ELF-1 (cell line): ENCODE results near the gene CPD.
A peak's percentile ranks its signal among the peaks of the same experiment; 100 is the strongest.

ENCODE experiments used
- DNase-seq: peaks from one replicate; pipeline ENCODE4 v3.0.0-alpha.2; 2016; ENCODE audit warnings: low read depth, low spot score

The CPD gene

DNA sequence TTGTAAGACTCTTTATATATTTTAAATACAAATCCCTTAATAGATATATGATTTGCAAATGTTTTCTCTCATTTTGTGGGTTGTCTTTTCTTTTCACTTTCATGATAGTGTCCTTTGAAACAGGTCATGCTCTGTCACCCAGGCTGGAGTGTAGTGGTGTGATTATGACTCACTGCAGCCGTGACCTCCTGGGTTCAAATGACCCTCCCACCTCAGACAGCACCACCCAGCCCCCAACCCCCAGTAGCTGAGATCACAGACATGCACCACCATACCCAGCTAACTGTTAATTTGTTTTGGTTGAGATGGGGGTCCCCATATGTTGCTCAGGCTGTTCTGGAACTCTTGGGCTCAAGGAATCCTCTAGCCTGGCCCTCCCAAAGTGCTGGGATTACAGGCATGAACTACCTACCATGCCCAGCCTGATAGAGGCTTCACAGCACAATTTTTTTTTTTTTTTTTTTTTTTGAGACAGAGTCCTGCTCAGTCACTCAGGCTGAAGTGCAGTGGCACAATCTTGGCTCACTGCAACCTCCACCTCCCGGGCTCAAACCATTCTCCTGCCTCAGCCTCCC is 26.4 kb upstream of the CPD start:
- DNase-seq: no peak

DNA sequence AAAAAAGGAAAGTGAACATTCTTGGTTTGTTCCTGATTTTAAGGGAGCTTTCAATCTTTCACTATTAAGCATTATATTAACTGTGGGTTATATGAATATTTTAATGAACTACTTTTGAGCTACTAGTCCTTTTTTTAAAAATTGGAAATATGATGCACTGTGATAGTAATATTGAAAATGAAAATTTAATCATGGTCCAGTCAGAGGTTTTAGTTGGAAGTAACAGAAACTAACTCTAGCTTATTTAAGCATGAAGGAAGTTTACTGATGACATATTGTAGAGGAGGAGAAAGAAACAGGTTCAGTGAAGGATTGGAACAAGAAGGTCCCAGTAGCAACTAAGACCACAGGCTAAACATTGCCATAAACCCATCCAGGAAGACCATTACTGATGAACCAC is 24.0 kb upstream of the CPD start:
- DNase-seq: no peak

DNA sequence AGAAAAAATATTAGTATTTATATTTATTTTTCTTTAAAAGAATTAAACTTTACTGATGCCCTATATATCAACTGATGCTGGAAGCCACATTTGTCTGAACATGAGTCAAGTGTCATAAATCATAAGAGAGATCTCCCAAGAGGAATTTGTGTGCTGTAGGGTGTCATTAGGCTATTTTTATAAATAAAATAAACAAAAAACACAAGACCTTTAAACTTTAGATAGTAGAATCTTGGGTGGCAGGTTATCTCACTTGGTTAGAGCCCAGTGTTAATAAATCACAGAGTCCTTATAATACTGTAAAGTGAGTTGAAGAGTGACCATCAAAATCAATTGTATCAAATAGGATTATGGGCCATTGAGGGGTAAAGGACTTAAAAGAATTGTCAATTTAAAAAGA is 21.3 kb upstream of the CPD start:
- DNase-seq: no peak

DNA sequence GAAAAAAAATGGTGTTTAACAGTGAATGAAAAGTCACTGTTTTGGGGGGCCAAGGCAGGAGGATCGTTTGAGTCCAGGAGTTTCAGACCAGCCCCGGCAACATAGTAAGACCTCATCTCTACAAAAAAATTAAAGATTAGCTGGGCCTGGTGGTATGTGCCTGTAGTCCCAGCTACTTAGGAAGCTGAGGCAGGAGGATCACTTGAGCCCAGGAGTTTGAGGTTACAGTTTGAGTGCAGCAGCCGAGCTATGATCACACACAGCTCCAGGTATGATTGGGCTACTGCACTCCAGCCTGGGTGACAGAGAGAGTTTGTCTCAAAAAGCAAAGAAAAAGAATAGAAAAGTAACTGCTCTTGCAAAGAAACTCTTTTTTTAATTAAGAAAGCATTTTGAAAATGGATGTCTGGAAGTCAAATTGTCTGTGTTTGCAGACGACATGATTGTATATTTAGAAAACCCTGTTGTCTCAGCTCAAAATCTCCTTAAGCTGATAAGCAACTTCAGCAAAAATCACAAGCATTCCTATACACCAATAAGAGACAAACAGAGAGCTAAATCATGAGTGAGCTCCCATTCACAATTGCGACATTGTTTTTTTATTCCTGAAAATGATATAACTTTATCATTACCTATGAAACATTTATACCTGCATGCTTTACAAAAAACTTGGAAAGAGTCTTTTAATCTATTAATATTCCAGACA is 20.5 kb upstream of the CPD start:
- no peak for DNase-seq

DNA sequence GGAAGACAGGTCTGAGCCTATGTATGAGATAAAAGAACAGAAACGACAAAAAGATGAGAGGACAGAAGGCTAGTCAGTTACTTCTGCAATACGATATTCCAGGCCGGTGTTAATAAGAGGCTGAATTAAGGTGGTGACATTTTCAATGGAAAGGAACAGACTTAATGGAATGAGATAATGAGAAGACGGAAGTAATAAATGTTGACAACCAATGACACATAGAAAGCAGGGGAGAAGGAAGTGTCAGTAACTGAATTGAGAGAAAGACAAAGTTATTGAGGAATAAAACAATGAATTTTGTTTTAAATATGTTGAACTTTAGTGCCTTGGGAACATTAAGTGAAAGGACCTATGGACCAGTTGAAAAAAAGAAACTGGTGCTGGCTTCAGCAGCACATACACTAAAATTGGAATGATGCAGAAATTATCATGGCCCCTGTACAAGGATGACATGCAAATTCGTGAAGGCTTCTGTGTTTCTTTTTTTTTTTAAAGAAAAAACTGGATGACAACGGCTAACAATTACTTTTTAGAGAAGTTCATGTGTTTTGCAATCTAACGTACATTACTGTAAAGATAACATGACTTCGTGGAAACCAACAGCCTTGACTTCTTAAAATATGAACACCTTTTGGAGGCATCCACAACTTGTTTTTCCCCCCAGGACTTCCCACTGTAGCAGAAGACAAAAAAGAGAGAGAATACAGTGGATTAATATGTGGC is 18.5 kb upstream of the CPD start:
- DNase-seq: no peak

DNA sequence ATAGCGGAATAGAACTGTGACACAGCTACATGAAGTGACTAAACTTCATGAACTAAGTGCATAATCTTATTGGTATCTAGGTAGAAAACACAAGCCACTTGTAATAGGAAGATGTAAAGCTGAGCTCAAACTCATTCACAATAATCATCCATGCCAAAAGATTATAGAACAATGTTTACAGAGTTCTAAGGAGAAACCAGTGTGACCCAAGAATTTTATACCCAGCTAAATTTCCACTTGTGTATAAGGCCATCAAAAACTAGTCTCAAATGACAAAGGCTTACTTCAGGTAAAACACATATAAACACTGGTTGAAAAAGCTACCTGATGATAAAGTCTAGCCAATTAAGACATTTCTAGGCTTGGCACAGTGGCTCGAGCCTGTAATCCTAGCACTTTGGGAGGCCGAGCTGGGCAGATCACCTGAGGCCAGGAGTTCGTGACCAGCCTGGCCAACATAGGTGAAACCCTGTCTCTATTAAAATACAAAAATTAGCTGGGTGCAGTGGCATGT is 16.9 kb upstream of the CPD start:
- DNase-seq: no peak

DNA sequence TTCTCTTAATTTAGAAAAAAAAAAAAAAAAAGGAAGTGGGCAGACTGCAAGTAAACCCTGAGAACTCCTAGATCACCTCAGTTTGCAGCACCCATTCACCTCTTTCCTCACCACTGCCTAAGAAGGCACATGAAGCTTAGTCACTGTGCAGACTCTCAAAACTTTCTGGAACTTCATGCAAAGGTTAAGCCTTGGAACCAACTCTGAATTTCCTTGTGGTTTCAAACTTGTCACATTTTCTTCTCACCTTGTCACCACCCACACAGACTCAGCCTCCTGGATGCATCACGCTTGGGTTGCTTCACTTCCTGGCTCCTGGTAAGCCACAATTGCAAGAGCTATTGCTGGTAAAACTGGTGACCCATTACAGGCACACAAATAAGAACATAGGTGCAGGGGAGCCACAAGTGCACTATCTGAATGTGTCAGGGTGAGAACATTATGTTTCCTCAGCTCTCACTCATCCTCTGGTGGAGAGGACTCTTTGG is 15.0 kb upstream of the CPD start:
- DNase-seq: no peak

DNA sequence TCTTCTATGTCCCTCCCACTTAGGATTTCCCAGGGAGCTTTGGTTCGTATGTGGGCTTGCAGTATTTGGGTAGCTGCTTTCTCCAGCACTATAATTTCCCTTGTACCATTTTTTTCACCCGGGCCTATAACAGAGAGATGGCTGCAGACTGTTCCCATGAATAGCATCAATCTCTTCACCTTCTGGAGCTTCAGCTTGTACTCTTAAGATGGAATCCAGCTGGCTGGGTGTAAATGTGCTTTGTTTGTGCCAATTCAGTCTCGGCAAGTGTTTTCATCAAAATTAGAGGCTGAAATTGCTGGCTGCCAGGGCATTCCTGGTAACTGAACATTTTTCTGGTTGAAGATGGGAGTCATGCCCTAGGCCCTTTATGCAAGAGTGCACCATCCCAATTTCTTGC is 12.2 kb upstream of the CPD start:
- no peak for DNase-seq

DNA sequence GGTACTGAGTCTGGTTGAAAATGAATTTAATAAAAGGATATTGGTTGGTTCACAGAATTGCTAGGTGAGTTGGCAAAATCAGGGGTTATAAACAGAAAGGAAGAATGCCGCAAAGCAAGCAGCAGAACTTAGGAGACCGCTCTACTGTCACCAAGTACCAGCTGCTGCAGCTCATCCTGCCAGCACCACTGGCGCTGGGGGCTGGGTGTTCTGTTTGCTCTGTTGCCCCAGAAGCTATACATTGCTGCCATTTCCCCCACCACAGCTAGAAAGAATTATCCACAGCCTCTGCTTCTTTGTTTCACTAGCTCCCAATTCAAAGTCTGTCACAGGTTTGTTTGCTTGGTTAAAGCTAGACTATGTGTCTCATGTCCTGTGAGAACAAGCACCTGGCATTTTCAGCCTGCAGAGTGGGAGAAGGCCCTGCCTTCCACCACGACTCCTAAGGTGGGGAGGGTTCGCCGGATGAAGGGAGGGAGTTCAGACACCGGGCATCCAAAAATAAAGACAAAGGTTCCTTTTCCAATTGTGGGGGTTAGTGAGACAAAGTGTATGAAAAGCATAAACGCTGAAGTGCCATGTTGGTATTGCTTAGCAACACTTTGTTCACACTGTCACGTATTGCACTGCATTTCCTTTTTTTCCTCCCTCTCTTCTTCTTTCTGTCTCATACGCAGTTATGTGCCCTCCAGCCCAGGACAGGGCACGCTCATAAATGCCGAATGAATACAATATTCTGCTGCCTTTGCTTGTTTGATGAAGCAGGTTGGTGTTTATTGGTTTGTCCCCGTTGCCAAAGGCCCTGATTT is 9.6 kb upstream of the CPD start:
- DNase-seq: no peak

DNA sequence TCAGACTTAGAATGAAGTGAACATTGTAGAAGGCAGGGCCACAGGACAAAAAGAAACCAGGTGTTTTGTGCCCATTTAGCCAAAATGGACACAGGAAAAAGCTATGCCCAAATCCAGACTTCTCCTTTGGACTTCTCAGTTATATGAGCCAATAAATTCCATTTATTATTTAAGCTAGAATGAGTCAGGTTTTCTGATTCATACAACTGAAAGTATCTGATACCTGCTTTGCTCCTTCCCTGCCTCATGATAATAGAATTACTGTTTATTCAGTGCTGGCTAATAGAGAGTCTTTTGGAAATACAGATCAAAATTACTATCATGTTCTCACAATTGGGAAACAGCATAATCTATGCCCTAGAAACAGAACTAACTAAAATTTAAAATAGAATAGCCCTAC is 8.7 kb upstream of the CPD start:
- DNase-seq: no peak

DNA sequence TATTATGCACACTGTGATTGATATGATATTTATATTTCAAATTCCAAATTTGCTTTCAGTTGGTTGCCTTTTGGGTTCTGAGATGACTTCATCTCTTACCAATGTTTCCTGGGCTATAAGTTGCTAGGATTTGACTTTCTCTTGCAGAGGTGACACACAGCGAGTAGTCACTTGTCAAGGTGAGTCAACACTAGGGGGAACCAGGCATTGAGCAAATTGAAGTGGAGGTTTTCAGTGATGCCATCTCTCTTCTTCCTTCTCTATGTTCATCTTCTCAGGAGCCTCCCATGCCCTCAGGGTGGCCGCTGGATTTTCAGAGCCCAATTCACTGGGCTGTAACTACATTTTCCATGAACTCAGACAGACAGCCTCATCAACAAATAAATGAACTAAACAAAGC is 6.0 kb upstream of the CPD start:
- DNase-seq: peak; percentile 33

DNA sequence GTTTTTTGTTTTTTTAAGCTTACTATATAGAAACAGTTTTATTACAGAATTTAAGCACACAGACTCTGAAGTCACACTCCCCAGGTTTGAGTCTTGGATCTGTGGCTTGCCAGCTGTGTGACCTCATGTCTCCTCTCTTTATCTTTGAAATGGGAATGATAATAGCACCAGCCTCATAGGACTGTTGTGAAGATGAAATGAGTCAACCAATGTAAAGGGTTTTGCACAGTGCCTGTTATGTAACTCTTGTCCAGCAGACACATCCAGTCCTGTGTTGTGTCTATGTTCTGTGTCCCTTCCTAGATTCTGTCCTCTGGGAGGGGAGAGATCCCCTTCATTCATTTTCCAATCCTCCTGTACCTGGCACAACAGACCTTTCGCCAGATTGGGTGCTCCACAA is 3.1 kb upstream of the CPD start:
- no peak for DNase-seq

DNA sequence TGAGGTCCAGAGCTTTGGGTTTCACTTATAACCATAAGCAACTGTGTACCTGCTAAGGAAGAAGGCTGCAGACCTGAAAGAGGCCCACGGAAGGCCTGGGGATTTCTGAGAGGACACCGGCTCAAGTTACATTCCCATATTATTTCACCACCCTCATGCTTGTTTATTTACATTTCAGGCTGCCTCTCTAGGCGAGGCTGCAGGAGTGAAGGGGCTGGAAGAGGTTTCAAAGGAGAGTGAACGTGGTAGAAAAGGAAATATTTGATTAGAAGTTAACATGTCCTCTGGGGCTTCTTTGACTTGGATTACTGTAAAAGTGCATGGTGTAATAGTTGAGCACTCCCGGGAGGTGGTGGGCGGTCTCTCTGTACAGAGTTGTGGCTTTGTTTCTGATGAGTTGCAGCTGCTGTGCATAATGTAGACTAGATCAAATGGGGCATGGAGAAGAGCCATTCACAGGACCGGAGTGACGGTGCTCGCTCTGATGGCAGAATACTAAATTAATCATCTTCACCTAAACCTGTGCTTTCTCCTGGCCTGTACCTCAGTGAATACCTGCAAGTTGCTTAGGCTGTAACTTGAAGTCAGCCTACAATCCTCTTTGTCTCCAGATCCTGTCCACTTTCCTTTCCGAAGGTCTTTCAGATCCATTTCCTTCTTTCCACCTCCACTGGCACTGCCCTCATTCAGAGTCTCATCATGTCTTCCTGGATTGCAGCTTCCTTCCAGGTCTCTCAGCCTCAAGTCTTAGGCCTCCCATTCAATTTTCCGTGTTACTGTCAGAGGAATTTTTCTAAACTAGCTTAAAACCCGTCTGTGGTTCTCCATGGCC is 1.9 kb upstream of the CPD start:
- peak; percentile 56 for DNase-seq

DNA sequence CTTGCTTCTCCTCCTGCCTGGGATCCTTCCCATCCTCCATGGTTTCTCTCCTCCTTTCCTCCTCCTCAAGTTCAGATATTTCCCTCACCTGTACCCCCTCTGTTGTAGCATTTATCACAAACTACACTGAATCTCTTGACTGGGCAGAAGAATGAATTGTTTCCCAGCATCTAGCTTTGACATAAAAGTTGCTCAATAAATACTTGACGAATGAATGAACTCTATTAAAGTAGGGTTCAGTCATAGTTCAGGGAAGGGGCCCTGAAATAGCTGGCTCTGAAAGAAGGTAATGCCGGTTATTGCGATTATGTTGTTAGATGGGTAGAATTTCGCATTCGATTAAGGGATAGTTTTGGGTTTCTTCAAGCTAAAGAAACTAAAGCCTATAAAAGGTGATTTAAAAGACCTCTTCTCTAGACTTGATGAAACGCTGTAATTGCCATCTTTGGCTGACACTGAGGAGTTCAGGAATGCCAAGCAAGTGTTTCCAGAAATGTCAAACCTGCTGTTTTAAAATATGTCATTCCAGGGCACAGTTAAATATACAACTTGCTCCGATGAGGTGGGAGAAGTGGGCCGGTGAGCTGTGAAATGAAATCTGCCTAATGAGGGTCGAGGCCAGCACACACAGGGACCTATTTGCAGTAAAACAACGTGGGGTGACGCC is 1.0 kb upstream of the CPD start:
- no peak for DNase-seq

DNA sequence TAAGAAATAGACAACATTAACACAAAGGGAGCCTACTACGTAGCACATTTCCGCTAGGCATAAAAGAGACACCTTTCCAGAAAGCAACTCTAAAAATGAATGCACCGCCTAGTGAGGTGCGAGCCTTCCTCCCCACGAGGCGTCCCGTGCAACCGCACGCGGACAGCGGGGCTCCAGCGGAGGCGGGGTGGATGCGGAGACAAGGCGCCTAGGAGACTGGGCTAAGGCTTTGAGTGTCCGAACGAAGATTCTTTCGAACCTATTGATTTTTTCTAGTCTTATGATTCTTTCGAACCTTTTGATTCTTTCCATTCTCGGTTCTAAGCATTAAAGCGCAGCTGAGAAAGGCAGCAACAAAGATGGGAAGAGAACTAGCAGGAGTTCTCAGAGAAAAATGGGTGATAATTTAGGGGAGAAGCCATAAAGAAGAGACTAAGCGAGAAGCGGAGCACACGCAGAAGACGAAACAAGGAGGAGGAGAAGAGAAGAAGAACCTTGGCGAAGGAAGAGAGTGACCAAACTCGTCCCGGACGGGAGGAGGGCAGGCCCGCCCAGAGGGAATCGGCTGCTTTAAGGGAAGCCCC is 394 bp upstream of the CPD start:
- DNase-seq: no peak

DNA sequence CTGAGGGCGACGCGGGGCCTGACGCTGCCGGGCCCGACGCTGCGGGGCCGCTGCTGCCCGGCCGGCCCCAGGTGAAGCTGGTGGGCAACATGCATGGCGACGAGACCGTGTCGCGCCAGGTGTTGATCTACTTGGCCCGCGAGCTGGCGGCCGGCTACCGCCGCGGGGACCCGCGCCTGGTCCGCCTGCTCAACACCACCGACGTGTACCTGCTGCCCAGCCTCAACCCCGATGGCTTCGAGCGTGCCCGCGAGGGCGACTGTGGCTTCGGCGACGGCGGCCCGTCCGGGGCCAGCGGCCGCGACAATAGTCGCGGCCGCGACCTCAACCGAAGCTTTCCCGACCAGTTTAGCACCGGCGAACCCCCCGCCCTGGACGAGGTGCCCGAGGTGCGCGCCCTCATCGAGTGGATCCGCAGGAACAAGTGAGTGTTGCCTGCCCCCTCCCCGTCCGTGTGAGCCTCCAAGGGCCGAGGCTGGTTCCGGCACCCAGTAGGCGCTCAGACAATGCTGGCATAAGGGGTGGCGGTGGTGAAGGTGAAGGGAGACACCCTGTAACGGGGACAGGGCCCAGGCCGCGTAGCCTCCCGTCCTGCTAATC is 676 bp downstream of the CPD start:
- no peak for DNase-seq

DNA sequence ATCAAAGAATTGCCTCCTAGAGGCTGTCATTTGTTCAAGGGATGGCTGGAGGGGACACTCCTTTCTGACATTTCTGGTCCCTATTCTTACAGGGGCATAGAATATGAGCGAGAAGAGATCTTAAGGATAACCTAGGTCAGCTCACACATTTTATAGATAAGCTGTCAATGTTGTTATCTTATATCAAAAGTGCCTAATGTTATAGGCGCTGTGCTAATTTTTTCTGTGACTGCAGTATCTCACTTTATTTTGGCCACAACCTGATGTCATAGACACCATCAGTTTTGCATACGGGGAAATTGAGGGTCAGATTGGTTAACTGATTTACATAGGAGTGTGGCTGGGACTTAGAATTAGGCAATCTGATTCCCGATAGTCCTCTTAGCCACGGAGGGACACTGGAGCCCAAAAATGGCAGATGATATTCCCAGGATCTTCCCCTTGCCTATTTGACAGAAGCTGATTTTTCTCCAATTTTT is 1.2 kb downstream of the CPD start:
- DNase-seq: no peak

DNA sequence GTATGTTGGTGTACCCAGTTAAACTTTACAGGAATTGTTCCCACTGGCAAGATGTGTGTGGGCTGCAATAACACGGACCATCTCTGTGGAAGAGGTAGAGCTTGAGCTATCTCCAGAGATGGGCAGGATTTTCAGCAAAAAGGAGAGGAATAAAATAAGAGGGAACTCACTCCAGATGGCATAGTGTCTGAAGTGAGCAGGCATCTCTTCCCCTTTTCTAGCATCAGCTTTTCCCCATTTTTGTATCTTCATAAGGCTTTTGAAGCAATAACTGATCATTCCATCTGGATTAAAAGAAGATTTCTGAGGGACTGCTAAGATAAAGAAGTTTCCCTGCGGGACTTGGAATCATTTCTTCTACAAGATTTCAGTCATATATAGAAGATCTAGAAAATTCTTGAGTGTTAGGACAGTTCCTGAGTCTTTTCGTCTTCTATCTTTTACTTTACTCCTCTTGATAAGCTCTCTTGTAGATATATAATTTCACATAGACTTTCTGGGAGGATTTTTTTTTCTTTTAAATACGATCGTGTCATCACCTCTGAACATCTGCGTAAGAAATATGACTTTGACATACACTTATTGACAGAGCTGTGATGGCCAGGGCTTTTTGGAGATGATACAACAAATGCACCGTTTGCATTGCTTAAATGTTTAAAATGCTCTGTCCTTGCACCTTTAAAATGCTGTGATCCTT is 2.1 kb downstream of the CPD start:
- DNase-seq: no peak

DNA sequence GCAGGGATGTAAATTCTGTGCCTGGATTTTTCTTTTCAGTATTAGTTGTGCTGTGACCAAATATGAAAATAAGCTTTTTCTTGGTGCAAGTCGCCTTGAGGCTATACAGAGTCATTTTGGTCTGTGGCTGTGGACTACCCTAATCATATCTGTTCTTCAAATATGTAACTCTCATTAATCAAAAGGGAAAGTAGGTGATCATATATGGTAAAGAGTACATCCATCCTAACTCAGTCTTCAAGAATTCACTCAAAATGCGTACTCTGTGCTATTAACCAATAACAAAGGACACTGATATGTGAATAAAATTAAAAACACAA is 2.6 kb downstream of the CPD start:
- DNase-seq: no peak
